ENCODE results near the gene HDGFL3. TPM values are rescaled to one million over a fixed set of nuclear protein-coding genes. Genes with fewer than 3 reads are reported as not detected.
A peak's percentile ranks its signal among the peaks of the same experiment; 100 is the strongest.

HDGFL3 gene
- total RNA-seq, 1 donor, result 6.5 TPM

- Histone ChIP-seq H3K9me3 (ENCODE audit: low read depth, low read length) (no peaks in the 10 kb centered on the region), H3K27me3 (ENCODE audit: insufficient read depth, low read length) (no peaks in the 10 kb centered on the region), H3K4me1 (ENCODE audit: insufficient read depth, low read length) (no peaks in the 10 kb centered on the region), H3K4me3 (ENCODE audit: low read length) (no peak overlapping the region)
Observed at GRCh38 chr15:83123529-83123928, 84.1 kb downstream of the HDGFL3 start.

GRCh38 chr15:83119968-83120581 lies 87.5 kb downstream of the HDGFL3 start:
- Histone ChIP-seq H3K27me3 (ENCODE audit: insufficient read depth, low read length) (no peaks in the 10 kb centered on the region), H3K4me1 (ENCODE audit: insufficient read depth, low read length) (no peaks in the 10 kb centered on the region), H3K4me3 (ENCODE audit: low read length) (no peak overlapping the region), H3K9me3 (ENCODE audit: low read depth, low read length) (no peaks in the 10 kb centered on the region)

GRCh38 chr15:83118968-83119367 lies 88.7 kb downstream of the HDGFL3 start:
- Histone ChIP-seq H3K9me3 (ENCODE audit: low read depth, low read length) (no peaks in the 10 kb centered on the region), H3K27me3 (ENCODE audit: insufficient read depth, low read length) (no peaks in the 10 kb centered on the region), H3K4me1 (ENCODE audit: insufficient read depth, low read length) (no peaks in the 10 kb centered on the region), H3K4me3 (ENCODE audit: low read length) (no peak overlapping the region)

- Histone ChIP-seq H3K9me3 (ENCODE audit: low read depth, low read length) (no peaks in the 10 kb centered on the region), H3K4me1 (ENCODE audit: insufficient read depth, low read length) (no peaks in the 10 kb centered on the region), H3K4me3 (ENCODE audit: low read length) (no peak overlapping the region), H3K27me3 (ENCODE audit: insufficient read depth, low read length) (no peaks in the 10 kb centered on the region)
Observed at GRCh38 chr15:83118291-83118827, 89.3 kb downstream of the HDGFL3 start.

GRCh38 chr15:83115831-83116565 lies 91.6 kb downstream of the HDGFL3 start:
- Histone ChIP-seq H3K27me3 (ENCODE audit: insufficient read depth, low read length) (no peaks in the 10 kb centered on the region), H3K4me3 (ENCODE audit: low read length) (no peak overlapping the region), H3K4me1 (ENCODE audit: insufficient read depth, low read length) (no peaks in the 10 kb centered on the region), H3K9me3 (ENCODE audit: low read depth, low read length) (no peaks in the 10 kb centered on the region)

GRCh38 chr15:83115410-83115809 lies 92.2 kb downstream of the HDGFL3 start:
- H3K4me3 ChIP-seq (ENCODE audit: low read length), result no peak overlapping the region
- no peaks in the 10 kb centered on the region for H3K27me3 ChIP-seq (ENCODE audit: insufficient read depth, low read length)
- no peaks in the 10 kb centered on the region for H3K4me1 ChIP-seq (ENCODE audit: insufficient read depth, low read length)
- H3K9me3 ChIP-seq (ENCODE audit: low read depth, low read length), result no peaks in the 10 kb centered on the region

- no peaks in the 10 kb centered on the region for H3K27me3 ChIP-seq (ENCODE audit: insufficient read depth, low read length)
- no peak overlapping the region for H3K4me3 ChIP-seq (ENCODE audit: low read length)
- peaks cover 1% of the 10 kb centered on the region for H3K4me1 ChIP-seq (ENCODE audit: insufficient read depth, low read length)
- H3K9me3 ChIP-seq (ENCODE audit: low read depth, low read length), result no peaks in the 10 kb centered on the region
Observed at GRCh38 chr15:83114856-83115255, 92.8 kb downstream of the HDGFL3 start.

GRCh38 chr15:83113881-83114674 lies 93.5 kb downstream of the HDGFL3 start:
- Histone ChIP-seq H3K27me3 (ENCODE audit: insufficient read depth, low read length) (no peaks in the 10 kb centered on the region), H3K4me1 (ENCODE audit: insufficient read depth, low read length) (peaks cover 9% of the 10 kb centered on the region)

GRCh38 chr15:83112956-83113299 lies 94.7 kb downstream of the HDGFL3 start:
- Histone ChIP-seq H3K27me3 (ENCODE audit: insufficient read depth, low read length) (no peaks in the 10 kb centered on the region), H3K4me1 (ENCODE audit: insufficient read depth, low read length) (peaks cover 20% of the 10 kb centered on the region), H3K4me3 (ENCODE audit: low read length) (no peak overlapping the region), H3K9me3 (ENCODE audit: low read depth, low read length) (no peaks in the 10 kb centered on the region)

More at GRCh38 chr15:83113881-83114674, 93.5 kb downstream of the HDGFL3 start:
- Histone ChIP-seq H3K4me3 (ENCODE audit: low read length) (no peak overlapping the region), H3K9me3 (ENCODE audit: low read depth, low read length) (no peaks in the 10 kb centered on the region)

- H3K4me1 ChIP-seq (ENCODE audit: insufficient read depth, low read length), result peaks cover 25% of the 10 kb centered on the region
- H3K9me3 ChIP-seq (ENCODE audit: low read depth, low read length), result no peaks in the 10 kb centered on the region
- no peak overlapping the region for H3K4me3 ChIP-seq (ENCODE audit: low read length)
- no peaks in the 10 kb centered on the region for H3K27me3 ChIP-seq (ENCODE audit: insufficient read depth, low read length)
Observed at GRCh38 chr15:83112233-83112955, 95.2 kb downstream of the HDGFL3 start.

GRCh38 chr15:83111149-83111548 lies 96.5 kb downstream of the HDGFL3 start:
- no peaks in the 10 kb centered on the region for H3K9me3 ChIP-seq (ENCODE audit: low read depth, low read length)
- H3K27me3 ChIP-seq (ENCODE audit: insufficient read depth, low read length), result no peaks in the 10 kb centered on the region
- H3K4me3 ChIP-seq (ENCODE audit: low read length), result no peak overlapping the region
- peaks cover 31% of the 10 kb centered on the region for H3K4me1 ChIP-seq (ENCODE audit: insufficient read depth, low read length)

GRCh38 chr15:83110381-83110780 lies 97.2 kb downstream of the HDGFL3 start:
- H3K4me3 ChIP-seq (ENCODE audit: low read length), result no peak overlapping the region
- H3K4me1 ChIP-seq (ENCODE audit: insufficient read depth, low read length), result peaks cover 31% of the 10 kb centered on the region
- no peaks in the 10 kb centered on the region for H3K9me3 ChIP-seq (ENCODE audit: low read depth, low read length)
- no peaks in the 10 kb centered on the region for H3K27me3 ChIP-seq (ENCODE audit: insufficient read depth, low read length)

GRCh38 chr15:83109532-83109931 lies 98.1 kb downstream of the HDGFL3 start:
- no peaks in the 10 kb centered on the region for H3K27me3 ChIP-seq (ENCODE audit: insufficient read depth, low read length)

GRCh38 chr15:83108266-83109219 lies 99.1 kb downstream of the HDGFL3 start:
- Histone ChIP-seq H3K4me1 (ENCODE audit: insufficient read depth, low read length) (peaks cover 31% of the 10 kb centered on the region), H3K4me3 (ENCODE audit: low read length) (peak overlapping the region; percentile 47)

More at GRCh38 chr15:83109532-83109931, 98.1 kb downstream of the HDGFL3 start:
- H3K4me3 ChIP-seq (ENCODE audit: low read length), result no peak overlapping the region
- H3K9me3 ChIP-seq (ENCODE audit: low read depth, low read length), result no peaks in the 10 kb centered on the region
- peaks cover 31% of the 10 kb centered on the region for H3K4me1 ChIP-seq (ENCODE audit: insufficient read depth, low read length)

More at GRCh38 chr15:83108266-83109219, 99.1 kb downstream of the HDGFL3 start:
- Histone ChIP-seq H3K9me3 (ENCODE audit: low read depth, low read length) (no peaks in the 10 kb centered on the region), H3K27me3 (ENCODE audit: insufficient read depth, low read length) (no peaks in the 10 kb centered on the region)
